ENCODE data around the gene ZNF689. TPM values are rescaled to one million over a fixed set of nuclear protein-coding genes. Genes with fewer than 3 reads are reported as not detected.

Gene ZNF689
- total and polyA plus RNA-seq, 2 of the 13 experiments (the other 11 are each of a cell fraction or from before 2014, with no cell fraction given), result 9.7 to 19.5 TPM

DNA sequence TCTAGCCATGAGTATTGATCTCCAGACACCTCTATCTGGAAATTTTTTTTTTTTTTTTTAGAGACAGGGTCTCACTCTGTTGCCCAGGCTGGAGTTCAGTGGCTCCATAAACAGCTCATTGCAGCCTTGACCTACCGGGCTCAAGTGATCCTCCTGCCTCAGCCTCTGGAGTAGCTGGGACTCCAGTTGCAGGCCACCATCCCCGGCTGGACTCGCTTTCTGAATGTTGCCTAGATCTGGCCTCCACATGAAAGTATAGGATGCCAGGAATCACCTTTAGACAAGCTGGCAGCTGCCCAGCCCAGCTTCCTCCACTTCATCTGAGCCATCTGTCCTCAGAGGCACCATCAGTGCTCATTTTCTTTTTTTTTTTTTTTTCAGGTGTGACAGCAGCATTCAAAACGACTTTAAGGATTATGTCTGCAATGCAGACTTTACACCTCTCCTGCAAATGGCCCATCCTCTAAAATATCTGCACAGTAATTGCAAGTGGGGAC, 34.2 kb upstream of the ZNF689 start:
- no peak for FAIRE-seq
- intact Hi-C loops (cut with micrococcal nuclease; ENCODE audit: unreplicated experiment), result no loop called here
- DNase-seq (ENCODE audit: low spot score), result no peak
- TF ChIP-seq, protein P1, sequence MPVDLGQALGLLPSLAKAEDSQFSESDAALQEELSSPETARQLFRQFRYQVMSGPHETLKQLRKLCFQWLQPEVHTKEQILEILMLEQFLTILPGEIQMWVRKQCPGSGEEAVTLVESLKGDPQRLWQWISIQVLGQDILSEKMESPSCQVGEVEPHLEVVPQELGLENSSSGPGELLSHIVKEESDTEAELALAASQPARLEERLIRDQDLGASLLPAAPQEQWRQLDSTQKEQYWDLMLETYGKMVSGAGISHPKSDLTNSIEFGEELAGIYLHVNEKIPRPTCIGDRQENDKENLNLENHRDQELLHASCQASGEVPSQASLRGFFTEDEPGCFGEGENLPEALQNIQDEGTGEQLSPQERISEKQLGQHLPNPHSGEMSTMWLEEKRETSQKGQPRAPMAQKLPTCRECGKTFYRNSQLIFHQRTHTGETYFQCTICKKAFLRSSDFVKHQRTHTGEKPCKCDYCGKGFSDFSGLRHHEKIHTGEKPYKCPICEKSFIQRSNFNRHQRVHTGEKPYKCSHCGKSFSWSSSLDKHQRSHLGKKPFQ (CRISPR knock-in tag; IDR thresholded peaks at IDR 0.05; ENCODE audit: insufficient replicate concordance), result peak; percentile 59
- TF ChIP-seq NR2F6 (IDR thresholded peaks at IDR 0.05) (0 out of 2 replicates have a peak, but pooled peaks have one; percentile 6), NR2F6 (CRISPR knock-in tag; IDR thresholded peaks at IDR 0.05) (no peak), WIZ (CRISPR knock-in tag; IDR thresholded peaks at IDR 0.05) (no peak), ZKSCAN8 (CRISPR knock-in tag; IDR thresholded peaks at IDR 0.05; ENCODE audit: borderline replicate concordance) (no peak), SALL1 (CRISPR knock-in tag; IDR thresholded peaks at IDR 0.05) (no peak), ZNF430 (CRISPR knock-in tag; IDR thresholded peaks at IDR 0.05) (0 out of 2 replicates have a peak, but pooled peaks have one; percentile 6), PHF21A (CRISPR knock-in tag; IDR thresholded peaks at IDR 0.05) (peak; percentile 42; the same call in 1 of the 2 replicates), ZMYM2 (CRISPR knock-in tag; IDR thresholded peaks at IDR 0.05) (0 out of 2 replicates have a peak, but pooled peaks have one; percentile 36), ZNF121 (CRISPR knock-in tag; IDR thresholded peaks at IDR 0.05) (peak; percentile 98), ZMYM3 (CRISPR knock-in tag; IDR thresholded peaks at IDR 0.05) (peak; percentile 88), HDAC2 (CRISPR knock-in tag; IDR thresholded peaks at IDR 0.05) (0 out of 2 replicates have a peak, but pooled peaks have one; percentile 6), RXRB (CRISPR knock-in tag; IDR thresholded peaks at IDR 0.05; ENCODE audit: borderline replicate concordance) (peak; percentile 6; the same call in 1 of the 2 replicates)
- TF ChIP-seq, protein P2, sequence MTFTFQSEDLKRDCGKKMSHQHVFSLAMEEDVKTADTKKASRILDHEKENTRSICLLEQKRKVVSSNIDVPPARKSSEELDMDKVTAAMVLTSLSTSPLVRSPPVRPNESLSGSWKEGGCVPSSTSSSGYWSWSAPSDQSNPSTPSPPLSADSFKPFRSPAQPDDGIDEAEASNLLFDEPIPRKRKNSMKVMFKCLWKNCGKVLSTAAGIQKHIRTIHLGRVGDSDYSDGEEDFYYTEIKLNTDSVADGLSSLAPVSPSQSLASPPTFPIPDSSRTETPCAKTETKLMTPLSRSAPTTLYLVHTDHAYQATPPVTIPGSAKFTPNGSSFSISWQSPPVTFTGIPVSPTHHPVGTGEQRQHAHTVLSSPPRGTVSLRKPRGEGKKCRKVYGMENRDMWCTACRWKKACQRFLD (CRISPR knock-in tag; IDR thresholded peaks at IDR 0.05; ENCODE audit: borderline replicate concordance), result no peak
- TF ChIP-seq, protein P3, sequence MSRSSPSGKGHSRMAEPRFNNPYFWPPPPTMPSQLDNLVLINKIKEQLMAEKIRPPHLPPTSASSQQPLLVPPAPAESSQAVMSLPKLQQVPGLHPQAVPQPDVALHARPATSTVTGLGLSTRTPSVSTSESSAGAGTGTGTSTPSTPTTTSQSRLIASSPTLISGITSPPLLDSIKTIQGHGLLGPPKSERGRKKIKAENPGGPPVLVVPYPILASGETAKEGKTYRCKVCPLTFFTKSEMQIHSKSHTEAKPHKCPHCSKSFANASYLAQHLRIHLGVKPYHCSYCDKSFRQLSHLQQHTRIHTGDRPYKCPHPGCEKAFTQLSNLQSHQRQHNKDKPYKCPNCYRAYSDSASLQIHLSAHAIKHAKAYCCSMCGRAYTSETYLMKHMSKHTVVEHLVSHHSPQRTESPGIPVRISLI (CRISPR knock-in tag; IDR thresholded peaks at IDR 0.05; ENCODE audit: borderline replicate concordance), result peak; percentile 68; the same call in 1 of the 2 replicates
- TF ChIP-seq, protein P4, sequence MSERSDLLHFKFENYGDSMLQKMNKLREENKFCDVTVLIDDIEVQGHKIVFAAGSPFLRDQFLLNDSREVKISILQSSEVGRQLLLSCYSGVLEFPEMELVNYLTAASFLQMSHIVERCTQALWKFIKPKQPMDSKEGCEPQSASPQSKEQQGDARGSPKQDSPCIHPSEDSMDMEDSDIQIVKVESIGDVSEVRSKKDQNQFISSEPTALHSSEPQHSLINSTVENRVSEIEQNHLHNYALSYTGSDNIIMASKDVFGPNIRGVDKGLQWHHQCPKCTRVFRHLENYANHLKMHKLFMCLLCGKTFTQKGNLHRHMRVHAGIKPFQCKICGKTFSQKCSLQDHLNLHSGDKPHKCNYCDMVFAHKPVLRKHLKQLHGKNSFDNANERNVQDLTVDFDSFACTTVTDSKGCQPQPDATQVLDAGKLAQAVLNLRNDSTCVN (CRISPR knock-in tag; IDR thresholded peaks at IDR 0.05; ENCODE audit: borderline replicate concordance), result 0 out of 2 replicates have a peak, but pooled peaks have one; percentile 7
- TF ChIP-seq, protein P5, sequence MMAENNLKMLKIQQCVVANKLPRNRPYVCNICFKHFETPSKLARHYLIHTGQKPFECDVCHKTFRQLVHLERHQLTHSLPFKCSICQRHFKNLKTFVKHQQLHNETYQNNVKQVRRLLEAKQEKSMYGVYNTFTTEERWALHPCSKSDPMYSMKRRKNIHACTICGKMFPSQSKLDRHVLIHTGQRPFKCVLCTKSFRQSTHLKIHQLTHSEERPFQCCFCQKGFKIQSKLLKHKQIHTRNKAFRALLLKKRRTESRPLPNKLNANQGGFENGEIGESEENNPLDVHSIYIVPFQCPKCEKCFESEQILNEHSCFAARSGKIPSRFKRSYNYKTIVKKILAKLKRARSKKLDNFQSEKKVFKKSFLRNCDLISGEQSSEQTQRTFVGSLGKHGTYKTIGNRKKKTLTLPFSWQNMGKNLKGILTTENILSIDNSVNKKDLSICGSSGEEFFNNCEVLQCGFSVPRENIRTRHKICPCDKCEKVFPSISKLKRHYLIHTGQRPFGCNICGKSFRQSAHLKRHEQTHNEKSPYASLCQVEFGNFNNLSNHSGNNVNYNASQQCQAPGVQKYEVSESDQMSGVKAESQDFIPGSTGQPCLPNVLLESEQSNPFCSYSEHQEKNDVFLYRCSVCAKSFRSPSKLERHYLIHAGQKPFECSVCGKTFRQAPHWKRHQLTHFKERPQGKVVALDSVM (CRISPR knock-in tag; IDR thresholded peaks at IDR 0.05), result peak; percentile 88

More for the DNA sequence above, 34.2 kb upstream of the ZNF689 start:
- Histone ChIP-seq H3K4me3 (replicated peaks in 1 of 3; ENCODE audit: insufficient read depth in 1 of 3, low read depth in 2 of 3, low read length in 3 of 3) (peak overlapping the region in 1 of 3 experiments; percentile 19; a peak in 3 of 6 replicates), H3K4me1 (ENCODE audit: insufficient read depth, low read length) (peaks cover 27% of the 10 kb centered on the region), H3K27ac (ENCODE audit: extremely low read length, insufficient read depth, low read length) (peak overlapping the region; percentile 46), H3K36me3 (replicated peaks in 1 of 2; ENCODE audit: control insufficient read depth in 1 of 2, insufficient read depth in 2 of 2, low read length in 2 of 2) (no peaks in the 10 kb centered on the region), H3K9me3 (ENCODE audit: low read length) (no peaks in the 10 kb centered on the region), H2AFZ (ENCODE audit: low read length) (no peak overlapping the region), H3K79me2 (ENCODE audit: insufficient read depth, low read length) (no peaks in the 10 kb centered on the region), H3K9ac (ENCODE audit: insufficient read depth, low read depth, low read length) (no peak overlapping the region), H3K27me3 (ENCODE audit: control insufficient read depth in 1 of 2, insufficient read depth in 2 of 2, low read length in 2 of 2) (no peaks in the 10 kb centered on the region), H4K20me1 (ENCODE audit: insufficient read depth, low read length) (no peaks in the 10 kb centered on the region), H3K4me2 (ENCODE audit: low read depth, low read length) (peak overlapping the region; percentile 61)
- ChIA-PET POLR2A (interaction anchor here (0.8 to 1.8 kb wide), 3 partner anchors 10 to 21 kb away, joined by 3 to 9 read pairs (median 3); partner anchors contain the start of gene FBRS), CTCF (ENCODE audit: low intra/inter-chr PET ratio, low total read pairs) (no interaction called here)
- BruUV-seq (replicated peaks), result no TSS peak
- in situ Hi-C loops (cut with HindIII; ENCODE audit: extremely low pct_ligation_motif_present, low pct_unique_long_range_greater_than_20kb), result loop anchor here (25.0 kb wide), 1 partner anchor 557 kb away; the partner anchor contains the start of genes PPP4C, TBX6 and YPEL3
- peak; percentile 49 for ATAC-seq
- WGBS (ENCODE audit: low lambda C conversion rate), result 45% methylated on average over 4 of the region's 4 CpGs

Data from HepG2 (cell line).